K562 (cell line): ENCODE measurements around the gene FAM89B. TPM values are rescaled to one million over a fixed set of nuclear protein-coding genes. Genes with fewer than 3 reads are reported as not detected.

Experiments used
- ATAC-seq: fragments of 200-7000 bp; cut with Tn5 transposase; 3 replicates; pipeline ENCODE4 v1.9.1; 2020; ENCODE audit warnings: moderate library complexity
- BruUV-seq: library from RNA; stranded (reverse); fragments of 400-500 nt; replicated peaks from 2 replicates; lab custom pipeline; 2021; lab: Mats Ljungman, UMichigan
- CTCF ChIA-PET: fragments of 300-600 bp; formaldehyde crosslinking; extraction: SDS; loops from one replicate; lab custom pipeline; 2021; ENCODE audit warnings: low intra/inter-chr PET ratio; lab: Yijun Ruan, JAX
- POLR2A ChIA-PET: fragments of 300-600, 350-650 bp; sonication (Branson Sonifier 250); formaldehyde crosslinking; extraction: SDS; loops from one replicate; lab custom pipeline; 2021; ENCODE audit warnings: antibody characterized with exemption, inconsistent platforms; lab: Yijun Ruan, JAX
- DNase-seq, 4 experiments: peaks; one replicate each; pipeline versions ENCODE4 v3.0.0 to v3.0.0-alpha.2; 2011 to 2018; ENCODE audit warnings: low spot score in 3 of 4, mixed read lengths in 3 of 4; ENCODE audit errors: extremely low read depth in 1 of 4
- FAIRE-seq: peaks from 2 replicates; lab custom pipeline; 2011; peaks lifted over from hg19 to GRCh38; lab: Jason Lieb, UNC
- H2AFZ ChIP-seq: 2 replicates; pipeline ENCODE4 v1.6.0; 2011; ENCODE audit warnings: low read depth, low read length, control low read depth, inconsistent platforms
- H3K27ac ChIP-seq: fragments of 200-600 bp; 3 replicates; pipeline ENCODE4 v1.8.0; 2011; ENCODE audit warnings: low read depth, mild to moderate bottlenecking, control low read depth, inconsistent platforms, low read length, moderate library complexity, mixed read lengths; ENCODE audit errors: extremely low read depth
- H3K27me3 ChIP-seq, 2 experiments: fragments of 300-600 bp in 1 of 2; 2 replicates in 1 of 2; 3 replicates in 1 of 2; pipeline versions ENCODE4 v1.6.0 to v1.8.0; 2011; ENCODE audit warnings: inconsistent platforms in 2 of 2, low read length in 2 of 2, mild to moderate bottlenecking in 1 of 2, mixed read lengths in 1 of 2, moderate library complexity in 1 of 2; ENCODE audit not compliant: control insufficient read depth in 2 of 2, insufficient read depth in 2 of 2
- H3K36me3 ChIP-seq: fragments of 300-600 bp; 3 replicates; pipeline ENCODE4 v1.8.0; 2011; ENCODE audit warnings: mild to moderate bottlenecking, low read length, inconsistent platforms; ENCODE audit not compliant: control insufficient read depth, insufficient read depth
- H3K4me1 ChIP-seq, 2 experiments: fragments of 200-600 bp in 1 of 2; replicated peaks in 1 of 2; 2 replicates in 1 of 2; 3 replicates in 1 of 2; pipeline versions ENCODE4 v1.5.1 to v1.8.0; 2011; ENCODE audit warnings: inconsistent platforms in 2 of 2, low read length in 2 of 2, mild to moderate bottlenecking in 1 of 2, mixed read lengths in 1 of 2, moderate library complexity in 1 of 2; ENCODE audit not compliant: control insufficient read depth in 2 of 2, insufficient read depth in 2 of 2
- H3K4me2 ChIP-seq: 2 replicates; pipeline ENCODE4 v1.6.1; 2011; ENCODE audit warnings: low read length, control low read depth, inconsistent platforms, mixed read lengths; ENCODE audit not compliant: insufficient read depth
- H3K4me3 ChIP-seq: fragments of 200-600 bp; sonication (generic), shearing (Covaris generic); 2 replicates; pipeline ENCODE4 v1.5.1; 2016; ENCODE audit warnings: control low read depth, inconsistent platforms
- H3K79me2 ChIP-seq: fragments of 200-600 bp; 3 replicates; pipeline ENCODE4 v1.8.0; 2011; ENCODE audit warnings: low read length, inconsistent platforms; ENCODE audit not compliant: control insufficient read depth, insufficient read depth
- H3K9ac ChIP-seq, 2 experiments: 2 replicates each; pipeline versions ENCODE4 v1.6.0 to v1.6.1; 2011; ENCODE audit warnings: low read depth in 2 of 2, low read length in 2 of 2, control low read depth in 1 of 2, inconsistent platforms in 1 of 2, mild to moderate bottlenecking in 1 of 2, mixed read lengths in 1 of 2; ENCODE audit not compliant: insufficient read depth in 1 of 2
- H3K9me1 ChIP-seq: one replicate; pipeline ENCODE4 v1.6.0; 2011; ENCODE audit warnings: inconsistent platforms, mild to moderate bottlenecking, low read length, moderate library complexity; ENCODE audit not compliant: control insufficient read depth, insufficient read depth
- H3K9me3 ChIP-seq: replicated peaks from 2 replicates; pipeline ENCODE4 v1.5.1; 2011; ENCODE audit warnings: low read depth, low read length, inconsistent platforms; ENCODE audit not compliant: control insufficient read depth, insufficient read depth
- H4K20me1 ChIP-seq: replicated peaks from 2 replicates; pipeline ENCODE4 v1.6.1; 2011; ENCODE audit warnings: low read length, inconsistent platforms, mixed read lengths; ENCODE audit not compliant: control insufficient read depth, insufficient read depth
- ZFP36 ChIP-seq: fragments of 150-350 bp; IDR thresholded peaks from 2 replicates; pipeline ENCODE4 v1.6.1; 2018; ENCODE audit warnings: low read length, low read depth; ENCODE audit not compliant: partially characterized antibody
- ZNF668 ChIP-seq: fragments of 250-450 bp; sonication (Bioruptor Pico); IDR thresholded peaks from 2 replicates; pipeline ENCODE4 v1.8.0; 2022; ENCODE audit warnings: mild to moderate bottlenecking, inconsistent platforms
- WGBS: fragments of 100-300 bp; shearing (Covaris generic); methylation state at CpG from one replicate; pipeline ENCODE4 v1.1.6; 2016; ENCODE audit warnings: low coverage, mixed read lengths; ENCODE audit not compliant: insufficient coverage; ENCODE audit errors: missing lambda C conversion rate; 5-methylcytosine and 5-hydroxymethylcytosine counted together
- in situ Hi-C: fragments of 300-500 bp; cut with MboI; formaldehyde crosslinking; loops from 4 replicates; pipeline ENCODE4 v1.15.0; 2018; ENCODE audit warnings: inconsistent platforms, mixed read lengths
- intact Hi-C: fragments of 100-400 bp; cut with micrococcal nuclease; formaldehyde crosslinking; loops from 2 replicates; pipeline ENCODE4 v1.14.2; 2022
- polyA plus RNA-seq, 8 experiments: library from polyadenylated mRNA; depleted of rRNA in 4 of 8; stranded (reverse) in 5 of 8; unstranded in 3 of 8; fragments of >200 nt; fragmentation: Nextera tagmentation in 2 of 8; fragmentation: Illumina TruSeq in 1 of 8; extraction: Ambion mirVana in 2 of 8; extraction: Trizol in 1 of 8; gene quantifications; 2 replicates each; pipeline versions ENCODE4 v1.2.1 to v1.2.3, GENCODE V29; 2011 to 2014; ENCODE audit warnings: inconsistent platforms in 1 of 8, missing spikeins in 1 of 8
- total RNA-seq, 7 experiments: library from RNA; depleted of rRNA in 6 of 7; stranded (reverse); fragments of >200 nt in 6 of 7; fragmentation: Illumina TruSeq in 2 of 7; extraction: Trizol in 2 of 7; gene quantifications; 2 replicates each; pipeline versions ENCODE4 v1.2.1 to v1.2.3, GENCODE V29; 2011 to 2021; ENCODE audit warnings: low replicate concordance in 1 of 7
- TF ChIP-seq, protein P1 (sequence below), 2 experiments: fragments of 250-450 bp in 1 of 2; fragments of 450-650 bp in 1 of 2; sonication (Bioruptor Pico) in 1 of 2; IDR thresholded peaks; 2 replicates each; pipeline versions ENCODE4 v1.6.1 to v1.8.0; 2016 to 2021; ENCODE audit warnings: mild to moderate bottlenecking in 2 of 2, moderate library complexity in 2 of 2, missing compliant biosample characterization in 1 of 2, missing genetic modification characterization in 1 of 2
- TF ChIP-seq, protein P2 (sequence below), 2 experiments: fragments of 450-650 bp; conservative IDR thresholded peaks; 2 replicates each; pipeline ENCODE4 v1.6.1; 2017; ENCODE audit warnings: mild to moderate bottlenecking in 2 of 2, moderate library complexity in 2 of 2
- TF ChIP-seq, protein P3 (sequence below): sonication (generic); formaldehyde crosslinking; IDR thresholded peaks from 2 replicates; pipeline ENCODE4 v1.9.0; 2022; ENCODE audit warnings: mild to moderate bottlenecking, missing genetic modification reagents

Gene FAM89B
- total and polyA plus RNA-seq, 9 of the 15 experiments (the other 6 are each of a cell fraction or from before 2014, with no cell fraction given): 0.32 to 27.6 (median 11.9) TPM

DNA sequence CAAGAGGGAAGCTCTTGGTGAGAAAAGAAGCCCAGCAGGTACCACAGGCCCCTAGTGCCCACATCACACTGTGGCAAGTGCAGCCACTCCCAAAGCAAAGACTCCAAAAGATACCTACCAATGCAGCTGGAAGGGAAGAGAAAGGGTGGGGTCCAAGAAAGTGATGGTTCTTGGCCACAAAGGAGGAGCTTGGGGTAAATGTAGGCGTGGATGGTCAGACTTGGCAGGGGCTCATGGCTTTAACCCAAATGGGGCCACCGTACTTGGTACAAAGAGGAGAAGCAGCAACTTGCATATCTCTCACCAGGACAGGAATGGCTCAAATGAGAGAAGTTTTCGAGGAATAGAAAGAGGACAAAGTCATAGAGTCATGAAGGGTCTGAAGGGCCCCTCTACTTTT, 36.9 kb downstream of the FAM89B start (continued):
- TF ChIP-seq, protein P1, sequence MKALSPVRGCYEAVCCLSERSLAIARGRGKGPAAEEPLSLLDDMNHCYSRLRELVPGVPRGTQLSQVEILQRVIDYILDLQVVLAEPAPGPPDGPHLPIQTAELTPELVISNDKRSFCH (CRISPR knock-in tag; IDR thresholded peaks at IDR 0.05): no peak
- TF ChIP-seq, protein P1 (tag; IDR thresholded peaks at IDR 0.05): no peak
- TF ChIP-seq, protein P2, sequence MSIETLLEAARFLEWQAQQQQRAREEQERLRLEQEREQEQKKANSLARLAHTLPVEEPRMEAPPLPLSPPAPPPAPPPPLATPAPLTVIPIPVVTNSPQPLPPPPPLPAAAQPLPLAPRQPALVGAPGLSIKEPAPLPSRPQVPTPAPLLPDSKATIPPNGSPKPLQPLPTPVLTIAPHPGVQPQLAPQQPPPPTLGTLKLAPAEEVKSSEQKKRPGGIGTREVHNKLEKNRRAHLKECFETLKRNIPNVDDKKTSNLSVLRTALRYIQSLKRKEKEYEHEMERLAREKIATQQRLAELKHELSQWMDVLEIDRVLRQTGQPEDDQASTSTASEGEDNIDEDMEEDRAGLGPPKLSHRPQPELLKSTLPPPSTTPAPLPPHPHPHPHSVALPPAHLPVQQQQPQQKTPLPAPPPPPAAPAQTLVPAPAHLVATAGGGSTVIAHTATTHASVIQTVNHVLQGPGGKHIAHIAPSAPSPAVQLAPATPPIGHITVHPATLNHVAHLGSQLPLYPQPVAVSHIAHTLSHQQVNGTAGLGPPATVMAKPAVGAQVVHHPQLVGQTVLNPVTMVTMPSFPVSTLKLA (conservative IDR thresholded peaks at IDR 0.05): no peak
- TF ChIP-seq, protein P3, sequence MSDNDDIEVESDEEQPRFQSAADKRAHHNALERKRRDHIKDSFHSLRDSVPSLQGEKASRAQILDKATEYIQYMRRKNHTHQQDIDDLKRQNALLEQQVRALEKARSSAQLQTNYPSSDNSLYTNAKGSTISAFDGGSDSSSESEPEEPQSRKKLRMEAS (CRISPR knock-in tag): no peak

DNA sequence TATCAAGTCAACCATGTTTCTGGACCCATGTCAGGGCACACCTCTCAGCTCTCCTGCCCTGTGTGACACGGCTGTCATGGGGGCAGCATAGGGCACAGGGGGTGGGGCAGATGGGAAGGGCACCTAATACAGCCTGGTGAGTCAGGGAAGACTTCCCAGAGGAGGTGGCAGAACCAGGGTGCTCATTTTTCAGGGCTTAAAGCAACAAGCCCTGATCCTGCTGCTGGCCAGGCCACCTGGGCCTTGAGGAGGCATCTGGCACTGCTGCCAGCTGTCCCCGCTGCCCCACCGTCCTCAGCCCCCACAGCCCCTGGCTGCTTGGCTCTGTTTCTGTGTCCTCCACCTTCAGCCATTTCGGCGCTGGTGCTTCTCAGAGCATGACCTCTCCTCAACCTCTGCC, 37.3 kb downstream of the FAM89B start:
- no peak overlapping the region for H2AFZ ChIP-seq
- in situ Hi-C loops: no loop called here
- peak overlapping the region in 1 of 2 experiments; percentile 72; a peak in 2 of 4 replicates for H3K9ac ChIP-seq
- H3K27ac ChIP-seq: no peak overlapping the region
- BruUV-seq: no TSS peak
- 81% methylated on average over 5 of the region's 5 CpGs for WGBS
- TF ChIP-seq ZNF668 (CRISPR knock-in tag) (no peak), ZFP36 (peak; percentile 53)
- TF ChIP-seq, all 486 proteins: peak for 1
- Histone ChIP-seq H4K20me1 (no peaks in the 10 kb centered on the region), H3K9me3 (no peaks in the 10 kb centered on the region), H3K36me3 (peaks cover 60% of the 10 kb centered on the region; the same call in 2 of the 3 replicates), H3K4me2 (no peak overlapping the region), H3K9me1 (peaks cover 3% of the 10 kb centered on the region), H3K79me2 (peaks cover 37% of the 10 kb centered on the region), H3K4me3 (no peak overlapping the region), H3K4me1 (peaks cover 22 to 63% of the 10 kb centered on the region in 2 experiments), H3K27me3 (no peaks in the 10 kb centered on the region)
- ChIA-PET POLR2A (interaction anchor here (0.6 to 1.4 kb wide), 5 partner anchors 15 to 568 kb away, joined by 4 to 5 read pairs (median 4); no protein-coding TSS in a partner anchor), CTCF (no interaction called here)
- DNase-seq (no peak), ATAC-seq (no peak), FAIRE-seq (no peak)
- intact Hi-C loops: no loop called here
